ENCODE measurements around the gene TTC22.

Gene TTC22

GRCh38 chr1:54750596-54750995 is 50.5 kb downstream of the TTC22 start:
- no peak for FAIRE-seq
- no peak for TF ChIP-seq POLR2A (IDR thresholded peaks at IDR 0.05; ENCODE audit: low read depth, low read length)
- DNase-seq (ENCODE audit: insufficient read length, low spot score) = no peak

GRCh38 chr1:54748094-54748835 is 52.9 kb downstream of the TTC22 start:
- no peak for TF ChIP-seq POLR2A (IDR thresholded peaks at IDR 0.05; ENCODE audit: low read depth, low read length)
- DNase-seq (ENCODE audit: insufficient read length, low spot score) = no peak
- FAIRE-seq = no peak

- no peak for TF ChIP-seq POLR2A (IDR thresholded peaks at IDR 0.05; ENCODE audit: low read depth, low read length)
- FAIRE-seq = no peak
- DNase-seq (ENCODE audit: insufficient read length, low spot score) = no peak
Measured at GRCh38 chr1:54745864-54746263, 55.3 kb downstream of the TTC22 start.

GRCh38 chr1:54745274-54745673 is 55.8 kb downstream of the TTC22 start:
- DNase-seq (ENCODE audit: insufficient read length, low spot score) = no peak
- no peak for FAIRE-seq
- no peak for TF ChIP-seq POLR2A (IDR thresholded peaks at IDR 0.05; ENCODE audit: low read depth, low read length)

GRCh38 chr1:54744696-54745095 is 56.4 kb downstream of the TTC22 start:
- TF ChIP-seq POLR2A (IDR thresholded peaks at IDR 0.05; ENCODE audit: low read depth, low read length) = no peak
- no peak for FAIRE-seq
- DNase-seq (ENCODE audit: insufficient read length, low spot score) = no peak

- DNase-seq (ENCODE audit: insufficient read length, low spot score) (no peak), FAIRE-seq (no peak)
- no peak for TF ChIP-seq POLR2A (IDR thresholded peaks at IDR 0.05; ENCODE audit: low read depth, low read length)
Measured at GRCh38 chr1:54743416-54744226, 57.5 kb downstream of the TTC22 start.

- TF ChIP-seq POLR2A (IDR thresholded peaks at IDR 0.05; ENCODE audit: low read depth, low read length) = no peak
- FAIRE-seq = no peak
- DNase-seq (ENCODE audit: insufficient read length, low spot score) = no peak
Measured at GRCh38 chr1:54742282-54742681, 58.8 kb downstream of the TTC22 start.

GRCh38 chr1:54741531-54741930 is 59.6 kb downstream of the TTC22 start:
- FAIRE-seq (no peak), DNase-seq (ENCODE audit: insufficient read length, low spot score) (no peak)
- TF ChIP-seq POLR2A (IDR thresholded peaks at IDR 0.05; ENCODE audit: low read depth, low read length) = no peak

GRCh38 chr1:54738244-54738643 is 62.9 kb downstream of the TTC22 start:
- no peak for TF ChIP-seq POLR2A (IDR thresholded peaks at IDR 0.05; ENCODE audit: low read depth, low read length)
- no peak for FAIRE-seq
- no peak for DNase-seq (ENCODE audit: insufficient read length, low spot score)

GRCh38 chr1:54736685-54737084 is 64.4 kb downstream of the TTC22 start:
- DNase-seq (ENCODE audit: insufficient read length, low spot score) (no peak), FAIRE-seq (no peak)
- TF ChIP-seq POLR2A (IDR thresholded peaks at IDR 0.05; ENCODE audit: low read depth, low read length) = no peak

Data from H54 (cell line).